Activated CD8-positive, alpha-beta T cell treated with anti-CD3 and anti-CD28 coated beads, Interleukin-2, amount 10 ng/mL, durations not matched to agents 7 days and 5 days (primary cell): ENCODE results near the gene TSC22D4. TPM values are rescaled to one million over a fixed set of nuclear protein-coding genes. Genes with fewer than 3 reads are reported as not detected.
"Not testable (repeated sequence)": the region's sequence is repeated elsewhere in the genome, so short reads cannot be mapped to it uniquely, and the experiment has no call there.

ENCODE experiments used
- ATAC-seq: fragments of 150-1000 bp; cut with Tn5 transposase; one replicate; pipeline ENCODE4 v1.10.0; 2021; ENCODE audit warnings: moderate library complexity
- CTCF ChIA-PET: fragments of 350-600 bp; sonication (Branson Sonifier 250); formaldehyde crosslinking; loops from one replicate; lab custom pipeline; 2021; ENCODE audit warnings: antibody characterized with exemption; lab: Charles Lee
- POLR2A ChIA-PET: fragments of 350-600 bp; sonication (Branson Sonifier 250); formaldehyde crosslinking; loops from one replicate; lab custom pipeline; 2021; ENCODE audit warnings: antibody characterized with exemption; lab: Charles Lee
- DNase-seq: peaks from one replicate; pipeline ENCODE4 v3.0.0-alpha.2; 2020
- H3K27ac Mint-ChIP-seq: one replicate; pipeline ENCODE4 v1.8.0; 2021; ENCODE audit warnings: mild to moderate bottlenecking, mixed read lengths
- H3K27me3 Mint-ChIP-seq: one replicate; pipeline ENCODE4 v1.8.0; 2021; ENCODE audit warnings: low read depth, mixed read lengths
- H3K36me3 Mint-ChIP-seq: one replicate; pipeline ENCODE4 v1.8.0; 2021; ENCODE audit warnings: low read depth, mixed read lengths
- H3K4me1 Mint-ChIP-seq: one replicate; pipeline ENCODE4 v1.8.0; 2021; ENCODE audit warnings: low read depth, mixed read lengths
- H3K4me3 Mint-ChIP-seq: one replicate; pipeline ENCODE4 v1.8.0; 2021; ENCODE audit warnings: mild to moderate bottlenecking, mixed read lengths
- H3K9me3 Mint-ChIP-seq: one replicate; pipeline ENCODE4 v1.8.0; 2022; ENCODE audit warnings: mixed read lengths; ENCODE audit not compliant: insufficient read depth
- total RNA-seq, 2 experiments: library from RNA; stranded (reverse); gene quantifications; one replicate each; pipeline ENCODE4 v1.2.3, GENCODE V29; 2021

Gene TSC22D4
- total RNA-seq, 2 experiments from 2014 or later = 129 to 132 TPM

GRCh38 chr7:100513212-100513810, 34.3 kb upstream of the TSC22D4 start:
- H3K36me3 Mint-ChIP-seq = no peaks in the 10 kb centered on the region
- ATAC-seq = no peak
- H3K9me3 Mint-ChIP-seq = no peaks in the 10 kb centered on the region
- POLR2A ChIA-PET = no interaction called here
- no peak for DNase-seq
- peaks cover 26% of the 10 kb centered on the region for H3K4me1 Mint-ChIP-seq
- H3K4me3 Mint-ChIP-seq = no peak overlapping the region
- H3K27me3 Mint-ChIP-seq = peaks cover 7% of the 10 kb centered on the region
- no peak overlapping the region for H3K27ac Mint-ChIP-seq
- CTCF ChIA-PET = no interaction called here

GRCh38 chr7:100510437-100511239, 31.6 kb upstream of the TSC22D4 start:
- peaks cover 13% of the 10 kb centered on the region for H3K27me3 Mint-ChIP-seq
- no peak overlapping the region for H3K4me3 Mint-ChIP-seq
- no peaks in the 10 kb centered on the region for H3K9me3 Mint-ChIP-seq
- CTCF ChIA-PET = interaction anchor here (1.5 kb wide), 1 partner anchor 17 kb away, joined by 3 read pairs; no protein-coding TSS in a partner anchor
- POLR2A ChIA-PET = no interaction called here
- ATAC-seq = no peak
- no peak for DNase-seq
- no peaks in the 10 kb centered on the region for H3K36me3 Mint-ChIP-seq
- no peak overlapping the region for H3K27ac Mint-ChIP-seq
- peaks cover 8% of the 10 kb centered on the region for H3K4me1 Mint-ChIP-seq

- DNase-seq (no peak), ATAC-seq (no peak)
- Mint-ChIP-seq H3K4me3 (no peak overlapping the region), H3K9me3 (no peaks in the 10 kb centered on the region), H3K36me3 (no peaks in the 10 kb centered on the region), H3K4me1 (no peaks in the 10 kb centered on the region), H3K27me3 (peaks cover 13% of the 10 kb centered on the region), H3K27ac (peak overlapping the region; percentile 20)
- CTCF ChIA-PET = interaction anchor here (1.0 kb wide), 1 partner anchor 27 kb away, joined by 3 read pairs; no protein-coding TSS in a partner anchor
- POLR2A ChIA-PET = no interaction called here
These were observed 30.2 kb upstream of the TSC22D4 start for GRCh38 chr7:100509231-100509630.

- Mint-ChIP-seq H3K27me3 (peaks cover 13% of the 10 kb centered on the region), H3K27ac (no peak overlapping the region), H3K4me1 (no peaks in the 10 kb centered on the region), H3K4me3 (no peak overlapping the region), H3K9me3 (no peaks in the 10 kb centered on the region), H3K36me3 (no peaks in the 10 kb centered on the region)
- ChIA-PET CTCF (interaction anchor here (0.8 to 2.4 kb wide), 4 partner anchors 13 to 185 kb away, joined by 3 to 9 read pairs (median 4); no protein-coding TSS in a partner anchor), POLR2A (no interaction called here)
- ATAC-seq (no peak), DNase-seq (no peak)
These were observed 27.4 kb upstream of the TSC22D4 start for GRCh38 chr7:100506356-100506923.

GRCh38 chr7:100504887-100505611, 26.0 kb upstream of the TSC22D4 start:
- no peaks in the 10 kb centered on the region for H3K9me3 Mint-ChIP-seq
- ChIA-PET POLR2A (no interaction called here), CTCF (interaction anchor here (0.9 to 2.4 kb wide), 3 partner anchors 22 to 55 kb away, joined by 3 to 9 read pairs (median 6); no protein-coding TSS in a partner anchor)
- no peak overlapping the region for H3K4me3 Mint-ChIP-seq
- H3K36me3 Mint-ChIP-seq = no peaks in the 10 kb centered on the region
- H3K27ac Mint-ChIP-seq = no peak overlapping the region
- no peak for ATAC-seq
- peaks cover 9% of the 10 kb centered on the region for H3K27me3 Mint-ChIP-seq
- H3K4me1 Mint-ChIP-seq = no peaks in the 10 kb centered on the region
- DNase-seq = no peak

GRCh38 chr7:100504031-100504430, 25.0 kb upstream of the TSC22D4 start:
- not testable (repeated sequence) for H3K27ac Mint-ChIP-seq
- CTCF ChIA-PET = interaction anchor here (0.9 kb wide), 1 partner anchor 52 kb away, joined by 3 read pairs; no protein-coding TSS in a partner anchor

GRCh38 chr7:100500743-100501142, 21.7 kb upstream of the TSC22D4 start:
- H3K4me3 Mint-ChIP-seq, H3K27ac Mint-ChIP-seq, ATAC-seq, DNase-seq, H3K4me1 Mint-ChIP-seq, H3K36me3 Mint-ChIP-seq, POLR2A ChIA-PET, H3K9me3 Mint-ChIP-seq, CTCF ChIA-PET, H3K27me3 Mint-ChIP-seq: not testable (repeated sequence)

More at GRCh38 chr7:100504031-100504430, 25.0 kb upstream of the TSC22D4 start:
- H3K4me3 Mint-ChIP-seq, H3K4me1 Mint-ChIP-seq, H3K27me3 Mint-ChIP-seq, H3K36me3 Mint-ChIP-seq, DNase-seq, POLR2A ChIA-PET, ATAC-seq, H3K9me3 Mint-ChIP-seq: not testable (repeated sequence)

GRCh38 chr7:100496509-100496908, 17.5 kb upstream of the TSC22D4 start:
- H3K36me3 Mint-ChIP-seq = no peaks in the 10 kb centered on the region
- ATAC-seq = no peak
- H3K9me3 Mint-ChIP-seq = no peaks in the 10 kb centered on the region
- DNase-seq = no peak
- POLR2A ChIA-PET = interaction anchor here (0.6 kb wide), 1 partner anchor 90 kb away, joined by 3 read pairs; the partner anchor contains the start of gene FBXO24
- CTCF ChIA-PET = interaction anchor here (0.9 to 1.5 kb wide), 3 partner anchors 14 to 230 kb away, joined by 3 to 9 read pairs (median 4); no protein-coding TSS in a partner anchor
- H3K4me3 Mint-ChIP-seq = no peak overlapping the region
- no peak overlapping the region for H3K27ac Mint-ChIP-seq
- peaks cover 14% of the 10 kb centered on the region for H3K4me1 Mint-ChIP-seq
- H3K27me3 Mint-ChIP-seq = peaks cover 9% of the 10 kb centered on the region

GRCh38 chr7:100493476-100494264, 14.7 kb upstream of the TSC22D4 start:
- POLR2A ChIA-PET = interaction anchor here (0.6 kb wide), 1 partner anchor 67 kb away, joined by 4 read pairs; no protein-coding TSS in a partner anchor
- CTCF ChIA-PET = interaction anchor here (0.8 to 3.6 kb wide), 7 partner anchors 11 to 212 kb away, joined by 3 to 19 read pairs (median 4); partner anchors contain the start of gene POP7
- DNase-seq (peak; percentile 73), ATAC-seq (peak; percentile 84)
- Mint-ChIP-seq H3K4me3 (peak overlapping the region; percentile 48), H3K36me3 (no peaks in the 10 kb centered on the region), H3K4me1 (peaks cover 14% of the 10 kb centered on the region), H3K27me3 (peaks cover 9% of the 10 kb centered on the region), H3K27ac (peak overlapping the region; percentile 43), H3K9me3 (no peaks in the 10 kb centered on the region)

- Mint-ChIP-seq H3K4me1 (peaks cover 14% of the 10 kb centered on the region), H3K36me3 (no peaks in the 10 kb centered on the region), H3K27ac (no peak overlapping the region), H3K27me3 (peaks cover 9% of the 10 kb centered on the region), H3K4me3 (peak overlapping the region; percentile 48), H3K9me3 (no peaks in the 10 kb centered on the region)
- ChIA-PET POLR2A (interaction anchor here (0.6 kb wide), 1 partner anchor 67 kb away, joined by 4 read pairs; no protein-coding TSS in a partner anchor), CTCF (interaction anchor here (0.8 to 3.6 kb wide), 5 partner anchors 10 to 67 kb away, joined by 3 to 19 read pairs (median 5); no protein-coding TSS in a partner anchor)
- DNase-seq (no peak), ATAC-seq (peak; percentile 3)
These were observed 13.9 kb upstream of the TSC22D4 start for GRCh38 chr7:100492738-100493475.
